HG03378 (cell line): ENCODE measurements around the gene OGFOD3.
"Not testable (repeated sequence)": the region's sequence is repeated elsewhere in the genome, so short reads cannot be mapped to it uniquely, and the experiment has no call there.

Experiments used
- ATAC-seq: cut with Tn5 transposase; IDR thresholded peaks from one replicate; pipeline ENCODE4 v1.9.1; 2021; ENCODE audit warnings: mild to moderate bottlenecking, moderate library complexity; ENCODE audit not compliant: unreplicated experiment

The OGFOD3 gene

GRCh38 chr17:82418001-82418986 lies at the start of gene OGFOD3, which contains the start of gene HEXD:
Gene OGFOD3, minus strand, starts transcription at chr17:82418586. Its CDS starts 101 bp downstream, at chr17:82418485.
Gene HEXD, plus strand, starts transcription at chr17:82418347. Its CDS starts 1,453 bp downstream, at chr17:82419800.
- ATAC-seq, result peak; percentile 56

GRCh38 chr17:82465023-82465603 lies 46.7 kb upstream of the OGFOD3 start:
- ATAC-seq, result no peak

GRCh38 chr17:82464567-82464929 lies 46.2 kb upstream of the OGFOD3 start:
- ATAC-seq, result no peak

GRCh38 chr17:82463925-82464566 lies 45.7 kb upstream of the OGFOD3 start:
- no peak for ATAC-seq

- ATAC-seq, result no peak
These were observed 45.0 kb upstream of the OGFOD3 start for GRCh38 chr17:82463391-82463790.

- ATAC-seq, result no peak
These were observed 43.6 kb upstream of the OGFOD3 start for GRCh38 chr17:82461827-82462524.

- ATAC-seq, result not testable (repeated sequence)
These were observed 41.5 kb upstream of the OGFOD3 start for GRCh38 chr17:82459936-82460335.

- no peak for ATAC-seq
These were observed 40.6 kb upstream of the OGFOD3 start for GRCh38 chr17:82458885-82459424.

- ATAC-seq, result peak; percentile 88
These were observed 39.9 kb upstream of the OGFOD3 start, which contains the start of gene NARF for GRCh38 chr17:82458179-82458884. Gene NARF, plus strand, starts transcription at chr17:82458741. Its CDS starts 63 bp downstream, at chr17:82458804.

GRCh38 chr17:82457929-82458178 lies 39.5 kb upstream of the OGFOD3 start:
- no peak for ATAC-seq

GRCh38 chr17:82457073-82457928 lies 38.9 kb upstream of the OGFOD3 start:
- no peak for ATAC-seq

GRCh38 chr17:82453706-82454105 lies 35.3 kb upstream of the OGFOD3 start:
- ATAC-seq, result not testable (repeated sequence)

GRCh38 chr17:82453151-82453550 lies 34.8 kb upstream of the OGFOD3 start:
- not testable (repeated sequence) for ATAC-seq

GRCh38 chr17:82452162-82452561 lies 33.8 kb upstream of the OGFOD3 start:
- ATAC-seq, result no peak

GRCh38 chr17:82450357-82451106 lies 32.1 kb upstream of the OGFOD3 start, which contains the start of gene CYBC1:
Gene CYBC1, minus strand, starts transcription at chr17:82450752. Its CDS starts 1,498 bp downstream, at chr17:82449254.
- ATAC-seq, result peak; percentile 37

GRCh38 chr17:82449883-82450356 lies 31.5 kb upstream of the OGFOD3 start:
- ATAC-seq, result peak; percentile 6

- ATAC-seq, result peak; percentile 45
These were observed 30.9 kb upstream of the OGFOD3 start for GRCh38 chr17:82449131-82449882.
